HCT116 (cell line): Measurements from ENCODE around the gene STARD3. TPM values are rescaled to one million over a fixed set of nuclear protein-coding genes. Genes with fewer than 3 reads are reported as not detected.

Source experiments
- ATAC-seq: fragments of 200-7000 bp; cut with Tn5 transposase; 2 replicates; pipeline ENCODE4 v1.9.1; 2020; ENCODE audit warnings: mild to moderate bottlenecking, moderate library complexity
- BruUV-seq: library from RNA; stranded (reverse); fragments of 400-500 nt; replicated peaks from 2 replicates; lab custom pipeline; 2021; lab: Mats Ljungman, UMichigan
- CTCF ChIA-PET: fragments of 300-600 bp; sonication (Branson Sonifier 250); formaldehyde crosslinking; loops from one replicate; lab custom pipeline; 2021; ENCODE audit warnings: antibody characterized with exemption; lab: Charles Lee
- POLR2A ChIA-PET: fragments of 300-600, 350-600 bp; sonication (Branson Sonifier 250); formaldehyde crosslinking; loops from one replicate; lab custom pipeline; 2021; ENCODE audit warnings: antibody characterized with exemption; lab: Charles Lee
- RAD21 ChIA-PET, 2 experiments: fragments of 300-600 bp; sonication (Branson Sonifier 250); formaldehyde crosslinking; loops; one replicate each; lab custom pipeline; 2023; ENCODE audit warnings: low total read pairs in 2 of 2; ENCODE audit not compliant: uncharacterized antibody in 2 of 2, unreplicated experiment in 2 of 2, low non-redundant PET in 1 of 2; lab: Charles Lee
- DNase-seq: peaks from one replicate; pipeline ENCODE4 v3.0.0-alpha.2; 2010; ENCODE audit warnings: low read depth, low spot score
- H2AFZ ChIP-seq: fragments of 200-600 bp; shearing (Covaris generic), sonication (generic); 2 replicates; pipeline ENCODE4 v1.6.1; 2017; ENCODE audit warnings: low read depth, mixed run types, mixed read lengths, antibody characterized with exemption, low read length; ENCODE audit not compliant: poor library complexity, severe bottlenecking
- H3K27ac ChIP-seq: 2 replicates; pipeline ENCODE4 v1.5.1; 2012; ENCODE audit warnings: low read depth, low read length
- H3K27me3 ChIP-seq: fragments of 200-600 bp; sonication (generic); 2 replicates; pipeline ENCODE4 v1.6.1; 2016; ENCODE audit warnings: mixed run types, low read length, mixed read lengths; ENCODE audit not compliant: insufficient read depth
- H3K36me3 ChIP-seq, 2 experiments: fragments of 200-500 bp in 1 of 2; fragments of 200-600 bp in 1 of 2; sonication (Bioruptor generic) in 1 of 2; sonication (generic) in 1 of 2; 2 replicates each; pipeline versions ENCODE4 v1.5.1 to v1.6.1; 2014 to 2016; ENCODE audit warnings: low read length in 2 of 2, inconsistent platforms in 1 of 2, mixed read lengths in 1 of 2, mixed run types in 1 of 2; ENCODE audit not compliant: insufficient read depth in 2 of 2, control insufficient read depth in 1 of 2
- H3K4me1 ChIP-seq, 2 experiments: fragments of 200-600 bp in 1 of 2; sonication (generic) in 1 of 2; 2 replicates each; pipeline versions ENCODE4 v1.5.1 to v1.6.1; 2012 to 2017; ENCODE audit warnings: low read length in 2 of 2, inconsistent platforms in 1 of 2, mild to moderate bottlenecking in 1 of 2, mixed read lengths in 1 of 2, mixed run types in 1 of 2, moderate library complexity in 1 of 2; ENCODE audit not compliant: insufficient read depth in 2 of 2, control insufficient read depth in 1 of 2
- H3K4me2 ChIP-seq: fragments of 200-600 bp; sonication (generic); 2 replicates; pipeline ENCODE4 v1.6.1; 2017; ENCODE audit warnings: mixed run types, low read length, mixed read lengths
- H3K4me3 ChIP-seq, 2 experiments: fragments of 200-600 bp in 1 of 2; sonication (generic) in 1 of 2; replicated peaks in 1 of 2; 2 replicates each; pipeline ENCODE4 v1.5.1; 2011 to 2016; ENCODE audit warnings: low read length in 2 of 2, control low read depth in 1 of 2, low read depth in 1 of 2, mild to moderate bottlenecking in 1 of 2, mixed read lengths in 1 of 2, mixed run types in 1 of 2
- H3K79me2 ChIP-seq: fragments of 200-600 bp; sonication (generic); 2 replicates; pipeline ENCODE4 v1.6.1; 2017; ENCODE audit warnings: mild to moderate bottlenecking, mixed run types, low read length, moderate library complexity, mixed read lengths; ENCODE audit not compliant: insufficient read depth
- H3K9ac ChIP-seq: fragments of 200-600 bp; sonication (generic); 2 replicates; pipeline ENCODE4 v1.6.1; 2016; ENCODE audit warnings: low read length, mixed read lengths
- H3K9me2 ChIP-seq: fragments of 200-600 bp; sonication (generic), shearing (Covaris generic); 2 replicates; pipeline ENCODE4 v1.6.1; 2017; ENCODE audit warnings: mixed run types, mild to moderate bottlenecking, moderate library complexity; ENCODE audit not compliant: insufficient read depth
- H3K9me3 ChIP-seq, 2 experiments: fragments of 200-500 bp in 1 of 2; fragments of 200-600 bp in 1 of 2; sonication (Bioruptor generic) in 1 of 2; sonication (generic) in 1 of 2; 2 replicates each; pipeline ENCODE4 v1.6.1; 2014 to 2017; ENCODE audit warnings: low read length in 2 of 2, mixed read lengths in 2 of 2, inconsistent platforms in 1 of 2, low read depth in 1 of 2, mild to moderate bottlenecking in 1 of 2, mixed run types in 1 of 2, moderate library complexity in 1 of 2; ENCODE audit not compliant: control insufficient read depth in 1 of 2, insufficient read depth in 1 of 2
- H4K20me1 ChIP-seq: fragments of 200-600 bp; sonication (generic), shearing (Covaris generic); 2 replicates; pipeline ENCODE4 v1.6.1; 2017; ENCODE audit warnings: mixed run types, mild to moderate bottlenecking, moderate library complexity; ENCODE audit not compliant: insufficient read depth
- ATF3 ChIP-seq: IDR thresholded peaks from 2 replicates; pipeline ENCODE4 v1.6.1; 2012
- CBX3 ChIP-seq: IDR thresholded peaks from 2 replicates; pipeline ENCODE4 v1.6.1; 2012; ENCODE audit warnings: low read depth
- CEBPB ChIP-seq: IDR thresholded peaks from 2 replicates; pipeline ENCODE4 v1.6.1; 2012; ENCODE audit warnings: low read depth
- CTCF ChIP-seq, 3 experiments: fragments of 200-600 bp in 1 of 3; sonication (generic) in 1 of 3; IDR thresholded peaks in 2 of 3; conservative IDR thresholded peaks in 1 of 3; 2 replicates each; pipeline ENCODE4 v1.5.1; 2012 to 2017; ENCODE audit warnings: low read depth in 2 of 3, low read length in 2 of 3, antibody characterized with exemption in 1 of 3, borderline replicate concordance in 1 of 3, control low read depth in 1 of 3, mild to moderate bottlenecking in 1 of 3, mixed read lengths in 1 of 3, mixed run types in 1 of 3, moderate library complexity in 1 of 3; ENCODE audit not compliant: insufficient read depth in 1 of 3
- EGR1 ChIP-seq: IDR thresholded peaks from 2 replicates; pipeline ENCODE4 v1.6.1; 2012; ENCODE audit warnings: low read depth
- EZH2 ChIP-seq: fragments of 200-600 bp; sonication (generic); IDR thresholded peaks from 2 replicates; pipeline ENCODE4 v1.6.1; 2017; ENCODE audit warnings: antibody characterized with exemption, mixed run types
- EZH2phosphoT487 ChIP-seq: fragments of 200-600 bp; IDR thresholded peaks from 2 replicates; pipeline ENCODE4 v1.6.1; 2018; ENCODE audit warnings: antibody characterized with exemption, borderline replicate concordance
- FOSL1 ChIP-seq: IDR thresholded peaks from 2 replicates; pipeline ENCODE4 v1.6.1; 2012; ENCODE audit warnings: low read depth
- MAX ChIP-seq: IDR thresholded peaks from 2 replicates; pipeline ENCODE4 v1.6.1; 2012
- POLR2A ChIP-seq: IDR thresholded peaks from 2 replicates; pipeline ENCODE4 v1.7.0; 2011; ENCODE audit warnings: borderline replicate concordance; ENCODE audit not compliant: insufficient read depth, insufficient read length; ENCODE audit errors: extremely low read depth
- RAD21 ChIP-seq: IDR thresholded peaks from 2 replicates; pipeline ENCODE4 v1.6.1; 2012; ENCODE audit warnings: low read depth, mild to moderate bottlenecking
- SIN3A ChIP-seq: IDR thresholded peaks from 2 replicates; pipeline ENCODE4 v1.6.1; 2012; ENCODE audit warnings: low read depth
- ZBTB33 ChIP-seq: IDR thresholded peaks from 2 replicates; pipeline ENCODE4 v1.6.1; 2011; ENCODE audit warnings: mild to moderate bottlenecking, low read length, moderate library complexity; ENCODE audit not compliant: insufficient replicate concordance; ENCODE audit errors: extremely low read depth
- ZFX ChIP-seq: fragments of 450-650 bp; IDR thresholded peaks from 2 replicates; pipeline ENCODE4 v1.6.1; 2017
- ZNF274 ChIP-seq: fragments of 200-500 bp; sonication (Bioruptor generic); IDR thresholded peaks from 2 replicates; pipeline ENCODE4 v1.6.1; 2014; ENCODE audit warnings: mild to moderate bottlenecking, low read depth, low read length, inconsistent platforms
- intact Hi-C: fragments of 100-400 bp; cut with micrococcal nuclease; formaldehyde crosslinking; loops from 2 replicates; pipeline ENCODE4 v1.10.0; 2022
- total RNA-seq: library from RNA; stranded (reverse); gene quantifications from one replicate; pipeline ENCODE4 v1.2.1, GENCODE V29; 2021; ENCODE audit not compliant: unreplicated experiment

Gene STARD3
- total RNA-seq, 1 experiment from 2014 or later = 73.9 TPM

GRCh38 chr17:39652587-39653315, 15.8 kb downstream of the STARD3 start:
- no peak for ATAC-seq
- no TSS peak for BruUV-seq
- TF ChIP-seq POLR2A (no peak), CBX3 (no peak), EZH2 (no peak), SIN3A (no peak), MAX (no peak), ATF3 (no peak), FOSL1 (no peak)

GRCh38 chr17:39653316-39653661, 16.3 kb downstream of the STARD3 start:
- Histone ChIP-seq H3K4me3 (no peak overlapping the region), H3K27me3 (no peaks in the 10 kb centered on the region), H2AFZ (no peak overlapping the region), H3K27ac (no peak overlapping the region; the same call in 1 of the 2 replicates), H3K4me1 (peaks cover 13 to 56% of the 10 kb centered on the region in 2 experiments), H3K36me3 (no peaks in the 10 kb centered on the region; a peak in 1 of 4 replicates), H4K20me1 (no peaks in the 10 kb centered on the region), H3K9me2 (no peaks in the 10 kb centered on the region), H3K4me2 (no peak overlapping the region), H3K79me2 (no peaks in the 10 kb centered on the region), H3K9me3 (no peaks in the 10 kb centered on the region), H3K9ac (no peak overlapping the region)
- ATAC-seq (no peak), DNase-seq (no peak)
- intact Hi-C loops = no loop called here
- ChIA-PET POLR2A (no interaction called here), RAD21 (interaction anchor here in 1 of 2 experiments (0.5 to 1.0 kb wide), 2 partner anchors 31 to 107 kb away, joined by 3 to 5 read pairs; no protein-coding TSS in a partner anchor), CTCF (interaction anchor here (1.0 to 3.6 kb wide), 24 partner anchors 8 to 446 kb away, joined by 3 to 30 read pairs (median 4); partner anchors contain the start of genes ERBB2 and STARD3)
- no TSS peak for BruUV-seq
- TF ChIP-seq EZH2 (no peak), CEBPB (no peak), SIN3A (no peak), EZH2phosphoT487 (no peak), CBX3 (no peak), EGR1 (no peak), ZNF274 (no peak), ZFX (no peak), MAX (no peak), CTCF (IDR thresholded peaks at IDR 0.05 in 2 of 3, conservative IDR thresholded peaks at IDR 0.05 in 1 of 3; ENCODE audit: borderline replicate concordance in 1 of 3, insufficient read depth in 1 of 3, low read depth in 2 of 3, low read length in 2 of 3) (no peak), ZBTB33 (no peak), RAD21 (no peak)

More at GRCh38 chr17:39652587-39653315, 15.8 kb downstream of the STARD3 start:
- peaks cover under 1% of the 10 kb centered on the region; the same call in 1 of the 2 replicates for H3K79me2 ChIP-seq
- ChIA-PET RAD21 (no interaction called here), POLR2A (no interaction called here), CTCF (interaction anchor here (1.1 to 3.6 kb wide), 13 partner anchors 9 to 446 kb away, joined by 3 to 30 read pairs (median 5); partner anchors contain the start of gene ERBB2)
- no peak overlapping the region; the same call in 1 of the 2 replicates for H3K27ac ChIP-seq
- H3K27me3 ChIP-seq = no peaks in the 10 kb centered on the region
- H2AFZ ChIP-seq = no peak overlapping the region
- no peak overlapping the region for H3K9ac ChIP-seq
- H4K20me1 ChIP-seq = no peaks in the 10 kb centered on the region
- no peak for DNase-seq
- intact Hi-C loops = no loop called here
- H3K4me3 ChIP-seq = no peak overlapping the region
- H3K4me2 ChIP-seq = no peak overlapping the region
- no peaks in the 10 kb centered on the region; a peak in 1 of 4 replicates for H3K36me3 ChIP-seq
- no peaks in the 10 kb centered on the region for H3K9me2 ChIP-seq
- H3K9me3 ChIP-seq = no peaks in the 10 kb centered on the region
- H3K4me1 ChIP-seq = peaks cover 13 to 56% of the 10 kb centered on the region in 2 experiments
